Right lobe of liver (tissue), 6 donors: ENCODE measurements around the gene OSBPL10. TPM values are rescaled to one million over a fixed set of nuclear protein-coding genes. Genes with fewer than 3 reads are reported as not detected.

Experiments used
- ATAC-seq, 4 donors: fragments of 200-7000 bp; cut with Tn5 transposase; one replicate each; pipeline ENCODE4 v1.9.1; 2020; ENCODE audit warnings: mild to moderate bottlenecking in 4 of 4, moderate library complexity in 4 of 4
- DNase-seq, 3 donors: peaks; one replicate each; pipeline ENCODE4 v3.0.0-alpha.2; 2020
- H3K27ac ChIP-seq, 3 donors: fragments of 200-600 bp; one replicate each; pipeline ENCODE4 v1.8.0; 2022
- H3K27me3 ChIP-seq, 2 donors: fragments of 200-600 bp; one replicate each; pipeline ENCODE4 v1.8.0; 2022
- H3K36me3 ChIP-seq, 4 donors: fragments of 200-600 bp; sonication (generic) in 1 of 4; one replicate each; pipeline versions ENCODE4 v1.5.1 to v1.8.0; 2017 to 2022; ENCODE audit warnings: control low read depth in 1 of 4
- H3K4me1 ChIP-seq, 4 donors: fragments of 200-600 bp; sonication (generic) in 1 of 4; one replicate each; pipeline versions ENCODE4 v1.5.1 to v1.8.0; 2017 to 2022; ENCODE audit warnings: control low read depth in 1 of 4
- H3K4me3 ChIP-seq, 3 donors: fragments of 200-600 bp; one replicate each; pipeline ENCODE4 v1.8.0; 2022
- H3K9me3 ChIP-seq, 4 donors: fragments of 200-600 bp; sonication (generic) in 1 of 4; one replicate each; pipeline versions ENCODE4 v1.5.1 to v1.8.0; 2017 to 2022; ENCODE audit warnings: control low read depth in 1 of 4
- POLR2A ChIP-seq: fragments of 450-650 bp; IDR thresholded peaks from one replicate; pipeline ENCODE4 v1.6.1; 2017; ENCODE audit warnings: antibody characterized with exemption, mild to moderate bottlenecking
- WGBS: methylation state at CpG from one replicate; pipeline ENCODE4 v1.1.6; 2018; ENCODE audit warnings: low coverage, low lambda C conversion rate; ENCODE audit not compliant: insufficient coverage; ENCODE audit errors: missing lambda C conversion rate; 5-methylcytosine and 5-hydroxymethylcytosine counted together
- intact Hi-C, 2 donors: fragments of 100-400 bp; cut with DNase I; formaldehyde crosslinking; loops; one replicate each; pipeline versions ENCODE4 v1.11.2 to v1.14.1; 2022
- total RNA-seq, 6 experiments: library from RNA; depleted of rRNA in 2 of 6; stranded (reverse); fragments of >200 nt in 2 of 6; fragmentation: NEBNext Ultra II Directional in 3 of 6; extraction: Animal tissue kit (Norgen Biotek cat#: 25700) in 3 of 6; gene quantifications; one replicate each; pipeline versions ENCODE4 v1.1.0 to v1.2.4, GENCODE V29; 2016 to 2023
- TF ChIP-seq, protein P1 (sequence below), 4 donors: fragments of 200-600 bp in 3 of 4; fragments of 450-650 bp in 1 of 4; IDR thresholded peaks; one replicate each; pipeline versions ENCODE4 v1.5.1 to v1.8.0; 2016 to 2022; ENCODE audit warnings: antibody characterized with exemption in 4 of 4, mild to moderate bottlenecking in 2 of 4
- donor health status: DM: no; HTN: yes; CAD: no.
- donor health status: DM: no; HTN: no; CAD: no.
- donor health status: DM: no; HTN: no; CAD: no.
- donor health status: DM: no; HTN: yes; CAD: no.
- donor health status: DM: no; HTN: yes; CAD: no.

OSBPL10 gene
- total RNA-seq, 6 experiments from 2014 or later: 2.2 to 13.0 (median 3.7) TPM

- Histone ChIP-seq H3K4me3 (no peak overlapping the region), H3K27me3 (no peaks in the 10 kb centered on the region), H3K9me3 (no peaks in the 10 kb centered on the region), H3K36me3 (no peaks in the 10 kb centered on the region), H3K4me1 (no peaks in the 10 kb centered on the region), H3K27ac (no peak overlapping the region)
- DNase-seq (no peak), ATAC-seq (no peak)
- intact Hi-C loops: no loop called here
- WGBS: 41% methylated on average over 1 of the region's 1 CpG
- TF ChIP-seq, protein P1, sequence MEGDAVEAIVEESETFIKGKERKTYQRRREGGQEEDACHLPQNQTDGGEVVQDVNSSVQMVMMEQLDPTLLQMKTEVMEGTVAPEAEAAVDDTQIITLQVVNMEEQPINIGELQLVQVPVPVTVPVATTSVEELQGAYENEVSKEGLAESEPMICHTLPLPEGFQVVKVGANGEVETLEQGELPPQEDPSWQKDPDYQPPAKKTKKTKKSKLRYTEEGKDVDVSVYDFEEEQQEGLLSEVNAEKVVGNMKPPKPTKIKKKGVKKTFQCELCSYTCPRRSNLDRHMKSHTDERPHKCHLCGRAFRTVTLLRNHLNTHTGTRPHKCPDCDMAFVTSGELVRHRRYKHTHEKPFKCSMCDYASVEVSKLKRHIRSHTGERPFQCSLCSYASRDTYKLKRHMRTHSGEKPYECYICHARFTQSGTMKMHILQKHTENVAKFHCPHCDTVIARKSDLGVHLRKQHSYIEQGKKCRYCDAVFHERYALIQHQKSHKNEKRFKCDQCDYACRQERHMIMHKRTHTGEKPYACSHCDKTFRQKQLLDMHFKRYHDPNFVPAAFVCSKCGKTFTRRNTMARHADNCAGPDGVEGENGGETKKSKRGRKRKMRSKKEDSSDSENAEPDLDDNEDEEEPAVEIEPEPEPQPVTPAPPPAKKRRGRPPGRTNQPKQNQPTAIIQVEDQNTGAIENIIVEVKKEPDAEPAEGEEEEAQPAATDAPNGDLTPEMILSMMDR (IDR thresholded peaks at IDR 0.05): no peak
- TF ChIP-seq POLR2A: no peak
Observed at GRCh38 chr3:31896026-31896425, 85.0 kb downstream of the OSBPL10 start.

GRCh38 chr3:31895471-31895870 lies 85.6 kb downstream of the OSBPL10 start:
- H3K9me3 ChIP-seq: no peaks in the 10 kb centered on the region
- no peak for TF ChIP-seq POLR2A
- TF ChIP-seq, protein P1 (IDR thresholded peaks at IDR 0.05): no peak
- no peaks in the 10 kb centered on the region for H3K36me3 ChIP-seq
- DNase-seq (no peak), ATAC-seq (no peak)
- no peaks in the 10 kb centered on the region for H3K4me1 ChIP-seq
- H3K27me3 ChIP-seq: no peaks in the 10 kb centered on the region
- intact Hi-C loops: no loop called here
- H3K27ac ChIP-seq: no peak overlapping the region
- H3K4me3 ChIP-seq: no peak overlapping the region
- 23% methylated on average over 2 of the region's 2 CpGs for WGBS

DNA sequence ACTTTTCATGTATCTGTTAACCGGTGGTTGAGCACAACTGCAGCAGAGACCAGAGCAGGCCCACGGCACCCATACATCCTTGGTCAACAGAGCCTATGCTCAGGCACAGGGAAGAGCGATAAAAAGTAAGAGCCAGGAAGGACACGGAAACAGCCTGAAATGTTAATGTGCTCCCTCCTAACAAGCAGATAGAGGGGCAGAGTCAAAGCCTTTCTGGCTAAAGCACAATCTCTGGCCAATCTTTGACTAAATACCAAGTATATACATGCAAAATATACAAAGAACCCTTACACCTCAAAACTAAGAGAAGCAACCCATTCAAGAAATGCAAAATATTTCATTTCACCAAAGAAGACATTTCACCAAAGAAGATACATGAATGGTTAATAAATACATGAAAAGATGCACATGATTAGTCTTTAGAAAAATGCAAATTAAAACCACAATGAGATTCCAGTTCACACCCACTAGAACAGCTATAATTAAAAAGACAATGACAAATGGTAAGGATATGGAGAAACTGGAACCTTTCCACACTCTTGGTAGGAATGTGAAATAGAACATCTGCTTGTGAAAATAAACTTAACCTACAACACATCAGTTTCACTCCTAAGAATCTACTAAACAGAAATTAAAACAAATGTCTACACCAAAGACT lies 88.0 kb downstream of the OSBPL10 start:
- no peaks in the 10 kb centered on the region for H3K36me3 ChIP-seq
- H3K27ac ChIP-seq: no peak overlapping the region
- ATAC-seq (no peak), DNase-seq (no peak)
- no peaks in the 10 kb centered on the region for H3K27me3 ChIP-seq
- intact Hi-C loops: no loop called here
- WGBS: 84% methylated on average over 2 of the region's 4 CpGs
- H3K4me3 ChIP-seq: no peak overlapping the region
- H3K4me1 ChIP-seq: no peaks in the 10 kb centered on the region
- no peaks in the 10 kb centered on the region for H3K9me3 ChIP-seq
- TF ChIP-seq, protein P1 (IDR thresholded peaks at IDR 0.05): no peak
- no peak for TF ChIP-seq POLR2A

- ATAC-seq: no peak
- 62% methylated on average over 3 of the region's 5 CpGs for WGBS
Observed at GRCh38 chr3:31892500-31892899, 88.6 kb downstream of the OSBPL10 start.

More at GRCh38 chr3:31892500-31892899, 88.6 kb downstream of the OSBPL10 start:
- DNase-seq: no peak
- Histone ChIP-seq H3K9me3 (no peaks in the 10 kb centered on the region), H3K4me1 (no peaks in the 10 kb centered on the region), H3K27me3 (no peaks in the 10 kb centered on the region), H3K36me3 (no peaks in the 10 kb centered on the region), H3K27ac (no peak overlapping the region), H3K4me3 (no peak overlapping the region)
- intact Hi-C loops: no loop called here
- TF ChIP-seq, protein P1 (IDR thresholded peaks at IDR 0.05): no peak
- no peak for TF ChIP-seq POLR2A
